ENCODE measurements around the gene ST14. TPM values are rescaled to one million over a fixed set of nuclear protein-coding genes. Genes with fewer than 3 reads are reported as not detected.
"Not testable (repeated sequence)": the region's sequence is repeated elsewhere in the genome, so short reads cannot be mapped to it uniquely, and the experiment has no call there.

ST14 gene
- total RNA-seq, 4 donors from 2014 or later: 0.62 to 16.5 (median 1.8) TPM

DNA sequence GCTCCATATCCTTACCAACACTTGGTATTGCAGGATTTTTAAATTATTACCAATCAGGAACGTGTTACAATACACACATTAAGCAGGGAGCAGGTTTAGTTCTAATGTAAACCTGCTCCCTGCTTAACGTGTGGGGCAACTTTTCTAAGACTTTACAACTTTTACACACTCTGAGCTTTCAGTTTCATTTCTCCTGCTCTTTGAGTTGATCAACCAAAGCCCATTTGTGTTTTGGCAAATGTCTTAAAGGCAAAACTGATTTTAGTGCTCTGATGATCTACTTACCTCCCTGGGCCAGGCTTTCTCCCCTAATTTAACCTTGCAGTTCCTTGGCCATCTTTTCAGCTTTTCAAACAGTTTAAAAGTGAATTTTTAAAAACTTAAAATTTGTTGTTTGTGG lies 84.2 kb downstream of the ST14 start:
- no peaks in the 10 kb centered on the region for H3K9me3 ChIP-seq
- no peak overlapping the region for H3K4me3 ChIP-seq
- no peak for ATAC-seq
- H3K27me3 ChIP-seq: no peaks in the 10 kb centered on the region
- 56 to 75% methylated on average over 2 of the region's 2 CpGs for WGBS, 2 donors (ENCODE audit: low coverage in 1 of 2)
- H3K27ac ChIP-seq: no peak overlapping the region
- peaks cover 0 to 14% (median 6%) of the 10 kb centered on the region in 3 donors for H3K4me1 ChIP-seq
- TF ChIP-seq CTCF (IDR thresholded peaks at IDR 0.05) (no peak), POLR2AphosphoS5 (IDR thresholded peaks at IDR 0.05) (no peak), EP300 (IDR thresholded peaks at IDR 0.05) (no peak), POLR2A (IDR thresholded peaks at IDR 0.05) (no peak)
- H3K36me3 ChIP-seq: peaks cover 0 to 8% of the 10 kb centered on the region in 2 donors

- no peaks in the 10 kb centered on the region for H3K36me3 ChIP-seq
- no peak overlapping the region for H3K27ac ChIP-seq
- peaks cover 0 to 14% (median 6%) of the 10 kb centered on the region in 3 donors for H3K4me1 ChIP-seq
- no peaks in the 10 kb centered on the region for H3K9me3 ChIP-seq
- no peak for TF ChIP-seq EP300 (IDR thresholded peaks at IDR 0.05)
- TF ChIP-seq POLR2AphosphoS5 (IDR thresholded peaks at IDR 0.05): no peak
- no peak for TF ChIP-seq POLR2A (IDR thresholded peaks at IDR 0.05)
- no peak for TF ChIP-seq CTCF (IDR thresholded peaks at IDR 0.05)
- 93 to 95% methylated on average over 3 of the region's 3 CpGs for WGBS, 2 donors (ENCODE audit: low coverage in 1 of 2)
- no peak overlapping the region for H3K4me3 ChIP-seq
- no peak for ATAC-seq
- no peaks in the 10 kb centered on the region for H3K27me3 ChIP-seq
These were observed 85.3 kb downstream of the ST14 start for GRCh38 chr11:130244848-130245247.

- not testable (repeated sequence) for H3K27me3 ChIP-seq, H3K36me3 ChIP-seq, H3K9me3 ChIP-seq, H3K4me3 ChIP-seq, H3K27ac ChIP-seq, ATAC-seq
- H3K4me1 ChIP-seq: peaks cover 0 to 14% (median 6%) of the 10 kb centered on the region in 3 donors
- WGBS, 2 donors (ENCODE audit: low coverage in 1 of 2): 87 to 100% methylated on average over 3 to 4 of the region's 6 CpGs
These were observed 85.8 kb downstream of the ST14 start for GRCh38 chr11:130245375-130245774.

GRCh38 chr11:130246270-130246669 lies 86.7 kb downstream of the ST14 start:
- no peak for ATAC-seq
- H3K9me3 ChIP-seq: no peaks in the 10 kb centered on the region
- no peaks in the 10 kb centered on the region for H3K27me3 ChIP-seq
- H3K4me1 ChIP-seq: peaks cover 0 to 14% (median 6%) of the 10 kb centered on the region in 3 donors
- no peak overlapping the region for H3K4me3 ChIP-seq
- no peaks in the 10 kb centered on the region for H3K36me3 ChIP-seq
- TF ChIP-seq EP300 (IDR thresholded peaks at IDR 0.05): no peak
- H3K27ac ChIP-seq: no peak overlapping the region
- whole genome bisulfite sequencing, 2 donors (ENCODE audit: low coverage in 1 of 2): 64% methylated on average over 1 of the region's 1 CpG; no CpG with 5 or more reads in 1 of the 2 donors

- 86 to 91% methylated on average over 3 of the region's 3 CpGs for WGBS, 2 donors (ENCODE audit: low coverage in 1 of 2)
- Histone ChIP-seq H3K4me1 (peaks cover 0 to 14% (median 6%) of the 10 kb centered on the region in 3 donors), H3K9me3 (no peaks in the 10 kb centered on the region), H3K36me3 (no peaks in the 10 kb centered on the region), H3K27ac (no peak overlapping the region), H3K4me3 (no peak overlapping the region), H3K27me3 (no peaks in the 10 kb centered on the region)
- TF ChIP-seq POLR2A (IDR thresholded peaks at IDR 0.05) (no peak), POLR2AphosphoS5 (IDR thresholded peaks at IDR 0.05) (no peak), EP300 (IDR thresholded peaks at IDR 0.05) (no peak), CTCF (IDR thresholded peaks at IDR 0.05) (no peak)
- no peak for ATAC-seq
These were observed 87.2 kb downstream of the ST14 start for GRCh38 chr11:130246738-130247137.

DNA sequence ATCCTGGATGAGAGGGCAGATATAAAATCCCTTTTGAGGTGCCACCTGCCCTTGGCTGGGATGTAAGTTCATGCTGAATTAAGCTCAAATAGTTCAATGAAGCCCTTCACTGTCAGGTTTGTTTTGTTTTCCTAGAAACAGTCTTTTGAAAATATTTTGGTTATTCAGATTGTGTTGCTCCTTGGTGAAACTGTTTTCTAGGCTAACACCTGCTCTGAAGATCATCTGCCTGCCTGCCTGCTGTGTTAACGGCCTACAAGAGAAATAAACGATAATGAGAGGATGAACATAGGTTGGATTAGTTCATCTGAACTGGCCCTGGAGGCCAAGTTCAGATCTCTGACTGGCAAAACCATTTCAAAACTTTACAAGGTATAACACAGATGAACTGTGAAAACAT lies 87.7 kb downstream of the ST14 start:
- no peaks in the 10 kb centered on the region for H3K9me3 ChIP-seq
- H3K36me3 ChIP-seq: no peaks in the 10 kb centered on the region
- WGBS, 2 donors (ENCODE audit: low coverage in 1 of 2): 23 to 72% methylated on average over 2 of the region's 2 CpGs
- no peak overlapping the region for H3K4me3 ChIP-seq
- TF ChIP-seq POLR2A (IDR thresholded peaks at IDR 0.05) (no peak), EP300 (IDR thresholded peaks at IDR 0.05) (no peak), CTCF (IDR thresholded peaks at IDR 0.05) (no peak), POLR2AphosphoS5 (IDR thresholded peaks at IDR 0.05) (no peak)
- ATAC-seq: no peak
- H3K27ac ChIP-seq: no peak overlapping the region
- H3K4me1 ChIP-seq: peaks cover 0 to 14% (median 6%) of the 10 kb centered on the region in 3 donors
- H3K27me3 ChIP-seq: no peaks in the 10 kb centered on the region
